ENCODE measurements around the gene TFDP1.

TFDP1 gene

GRCh38 chr13:113651511-113652403 is 67.2 kb downstream of the TFDP1 start:
- DNase-seq (ENCODE audit: low read depth) = no peak

DNA sequence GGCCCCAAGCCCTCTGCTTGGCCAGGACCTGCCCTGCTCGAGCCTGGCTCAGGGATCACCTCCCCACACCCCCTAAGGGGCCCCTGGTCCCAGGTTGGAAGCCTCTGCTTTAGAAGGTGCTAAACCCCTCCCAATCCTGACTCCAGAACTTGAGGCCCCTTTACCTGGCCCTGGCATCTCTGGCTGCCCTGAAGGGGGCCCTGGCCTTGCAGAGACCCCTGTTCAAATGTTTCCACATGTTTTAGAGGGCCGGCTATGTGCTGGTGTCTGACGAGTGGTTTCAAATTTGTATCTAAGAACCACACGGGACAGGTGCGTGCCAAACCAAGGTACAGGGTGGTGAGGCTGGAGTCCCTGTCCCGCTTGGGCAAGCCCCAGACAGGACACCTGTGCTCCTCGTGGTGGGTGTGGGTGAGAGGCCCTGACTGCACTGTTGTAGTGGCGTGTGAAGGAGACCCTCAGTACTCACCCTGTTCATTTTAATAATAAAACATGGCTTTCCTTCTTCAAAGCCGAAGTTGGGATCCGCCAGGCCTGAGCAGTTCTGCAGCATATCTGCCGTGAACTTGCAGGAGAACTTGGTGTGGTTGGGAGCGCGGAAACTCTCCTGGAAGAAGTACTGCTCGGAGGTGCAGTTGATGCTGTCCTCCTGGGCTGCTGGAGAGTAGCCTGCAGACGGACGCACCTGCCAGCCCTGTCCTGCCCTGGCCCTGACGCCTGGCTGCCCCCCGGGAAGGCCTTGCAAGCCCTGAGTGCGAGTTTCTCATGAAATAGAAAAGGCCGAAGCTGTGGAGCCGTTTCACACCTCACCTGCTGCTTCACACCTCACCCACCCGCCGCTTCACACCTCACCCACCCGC is 68.1 kb downstream of the TFDP1 start:
- no peak for DNase-seq (ENCODE audit: low read depth)

DNA sequence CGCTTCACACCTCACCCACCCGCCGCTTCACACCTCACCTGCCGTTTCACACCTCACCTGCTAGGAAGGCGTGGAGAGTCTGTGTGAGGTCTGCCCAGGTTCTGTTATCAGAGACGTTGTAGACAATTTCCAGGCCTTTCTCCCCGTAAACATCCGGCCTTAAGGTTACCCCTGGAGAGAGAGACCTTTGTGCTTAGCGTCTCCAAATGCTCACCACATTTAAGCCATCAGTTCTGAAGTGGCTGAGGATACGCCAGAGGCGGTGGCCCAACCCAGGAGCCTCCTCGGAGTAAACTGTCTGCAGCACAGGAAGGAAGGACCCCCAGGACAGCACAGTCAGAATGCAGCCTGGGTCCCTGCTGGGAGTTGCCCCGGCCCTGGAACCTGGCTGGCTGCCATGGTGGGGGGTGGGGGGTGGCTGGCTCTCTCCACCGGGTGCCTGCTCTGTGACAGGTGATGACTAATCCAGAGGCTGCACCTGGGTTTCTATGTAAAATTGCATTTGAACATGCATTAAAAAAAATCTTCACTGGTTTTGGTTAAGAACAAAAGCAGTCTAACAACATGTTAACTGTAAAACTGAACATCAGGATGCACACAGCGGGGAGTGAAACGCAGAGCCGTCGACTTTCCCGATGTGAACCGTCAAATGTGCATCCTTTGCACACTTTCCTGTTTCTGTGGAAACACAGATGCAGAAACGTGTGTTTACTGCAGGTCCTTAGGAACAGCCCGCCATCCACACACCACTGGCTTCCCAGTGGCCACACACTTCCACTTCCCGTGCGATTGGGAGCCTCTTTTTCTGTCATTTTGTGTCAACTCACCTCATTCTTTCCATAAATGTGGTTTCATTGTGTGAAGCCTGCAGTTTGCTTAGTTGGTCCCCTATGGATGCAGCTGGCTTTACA is 69.0 kb downstream of the TFDP1 start:
- no peak for DNase-seq (ENCODE audit: low read depth)

- DNase-seq (ENCODE audit: low read depth) = no peak
Observed at GRCh38 chr13:113654175-113654560, 69.6 kb downstream of the TFDP1 start.

DNA sequence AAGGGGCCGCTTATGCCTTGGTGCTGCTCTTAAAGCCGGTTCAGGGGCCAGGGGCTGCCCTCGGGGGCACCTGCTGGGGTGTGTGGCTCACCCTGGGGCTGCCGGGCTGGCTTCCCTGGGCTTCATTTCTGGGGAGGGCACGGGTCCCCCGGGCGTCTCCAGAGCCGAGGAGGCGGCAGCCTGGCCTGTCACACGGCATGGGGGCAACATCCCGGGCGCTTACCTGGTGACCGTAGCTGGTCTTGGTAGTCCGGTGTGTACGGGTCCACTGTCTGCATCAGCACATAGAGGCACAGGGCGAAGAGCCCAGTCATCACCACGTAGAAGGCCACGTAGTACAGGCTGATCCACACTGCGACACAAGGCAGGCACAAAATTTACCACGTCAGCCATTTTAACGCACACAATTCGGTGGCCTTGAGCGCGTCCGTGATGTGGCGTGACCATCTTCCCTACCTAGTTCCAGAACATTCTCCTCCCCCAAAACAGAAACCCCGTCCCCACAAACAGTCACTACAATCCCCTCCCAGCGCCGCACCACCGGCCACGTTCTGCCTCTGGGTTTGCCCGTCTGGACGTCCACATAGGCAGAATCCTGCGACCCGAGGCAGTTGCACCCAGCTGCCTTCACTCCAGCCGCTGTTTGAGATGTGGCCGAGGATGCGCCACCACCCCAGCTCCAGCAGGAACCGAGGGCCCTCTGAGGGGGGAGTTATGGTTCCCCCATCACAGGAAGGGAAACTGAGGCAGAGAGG is 70.2 kb downstream of the TFDP1 start:
- no peak for DNase-seq (ENCODE audit: low read depth)

GRCh38 chr13:113655346-113656002 is 70.9 kb downstream of the TFDP1 start:
- DNase-seq (ENCODE audit: low read depth) = no peak

DNA sequence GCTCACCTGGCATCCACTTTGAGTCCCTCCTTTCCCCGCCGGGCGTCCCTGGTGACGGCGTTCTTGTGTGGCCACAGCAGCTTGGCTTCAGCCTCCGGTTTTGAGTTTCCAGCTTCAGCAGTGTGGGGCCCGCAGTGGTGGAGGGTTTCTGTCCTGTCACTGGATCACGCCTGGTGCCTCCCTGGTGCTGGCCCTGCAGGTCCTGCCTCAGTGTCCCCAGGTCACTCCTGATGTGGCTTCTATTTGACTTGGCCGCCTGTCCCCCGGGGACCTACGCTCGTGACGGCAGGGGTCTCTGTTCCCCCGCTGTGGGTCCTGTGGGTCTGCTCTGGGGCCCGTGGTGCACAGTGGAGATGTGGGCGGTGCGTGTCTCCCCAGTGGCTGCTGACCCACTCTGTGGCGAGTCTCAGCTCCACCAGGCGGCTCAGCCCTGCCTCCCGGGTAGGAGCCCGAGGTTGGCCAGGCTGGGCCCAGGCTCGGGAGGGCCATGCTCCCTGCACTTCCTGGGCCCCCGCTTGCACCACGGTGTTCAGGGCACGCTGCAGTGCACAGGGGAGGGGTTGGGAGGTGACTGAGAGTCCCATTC is 71.5 kb downstream of the TFDP1 start:
- no peak for DNase-seq (ENCODE audit: low read depth)

- no peak for DNase-seq (ENCODE audit: low read depth)
Observed at GRCh38 chr13:113656831-113657671, 72.5 kb downstream of the TFDP1 start.

DNA sequence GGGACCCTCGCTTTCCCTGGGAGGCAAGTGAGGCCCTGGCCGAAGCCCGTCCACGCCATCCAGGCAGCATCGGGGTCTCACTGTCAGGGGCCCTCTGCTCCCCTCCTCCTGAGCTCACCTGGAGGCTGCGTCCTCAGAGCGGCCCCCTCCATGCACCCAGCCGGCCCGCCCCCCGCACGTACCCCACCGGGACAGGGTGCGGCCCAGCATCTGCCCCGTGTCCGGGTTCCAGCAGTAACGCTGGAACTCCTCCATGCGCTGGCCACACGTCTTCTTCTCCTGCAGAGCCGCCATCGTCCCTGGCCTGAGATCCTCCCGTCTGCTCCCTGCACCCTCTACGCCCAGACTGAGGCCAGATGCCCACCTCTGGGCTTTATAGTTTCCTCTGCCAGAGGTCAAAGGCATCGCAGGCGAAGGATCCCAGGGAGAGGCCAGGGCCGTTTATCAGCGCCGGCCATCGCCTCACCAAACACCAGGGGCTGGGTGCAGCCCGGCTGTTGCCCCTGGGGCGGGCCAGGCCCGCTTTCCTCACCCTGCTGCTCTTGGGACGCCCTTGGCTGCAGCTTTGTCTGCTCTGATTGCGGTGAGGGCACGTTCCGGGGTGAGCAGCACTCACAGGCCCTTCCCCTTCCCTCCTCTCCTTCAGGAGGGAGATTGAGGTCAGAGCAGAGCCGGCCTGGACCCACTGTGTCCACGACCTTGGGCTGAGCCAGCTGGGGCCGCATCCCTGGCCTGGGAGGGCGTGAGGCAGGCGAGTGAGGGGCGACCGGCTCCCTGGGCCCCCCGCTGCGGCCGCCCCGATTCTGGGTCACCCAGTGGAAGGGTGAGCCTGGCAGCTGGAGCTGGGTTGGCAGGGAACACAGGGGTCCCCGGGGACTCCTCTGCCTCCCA is 73.5 kb downstream of the TFDP1 start, which contains the start of gene ATP4B:
Gene ATP4B (minus strand): TSS at position 348 of the 891 bp plus-strand sequence. CDS start 54 bp downstream, at position 294.
- no peak for DNase-seq (ENCODE audit: low read depth)

- no peak for DNase-seq (ENCODE audit: low read depth)
Observed at GRCh38 chr13:113658836-113659235, 74.3 kb downstream of the TFDP1 start.

DNA sequence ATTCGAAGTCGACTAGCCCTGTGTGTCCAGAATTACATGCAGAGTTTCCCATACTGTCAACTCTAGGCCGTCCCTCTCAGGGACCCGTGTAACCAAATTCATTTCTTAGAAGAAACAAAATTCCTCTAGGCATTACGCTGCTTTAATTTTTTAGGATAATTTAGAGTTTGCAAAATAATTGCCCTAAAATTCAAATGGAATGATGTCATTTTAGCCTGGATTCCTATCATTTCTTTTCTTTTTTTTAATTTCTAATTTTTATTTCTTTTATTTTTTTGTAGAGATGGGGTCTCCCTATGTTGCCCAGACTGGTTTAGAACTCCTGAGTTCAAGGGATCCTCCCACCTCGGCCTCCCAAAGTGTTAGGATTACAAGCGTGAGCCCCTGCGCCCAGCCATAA is 74.8 kb downstream of the TFDP1 start:
- DNase-seq (ENCODE audit: low read depth) = no peak

DNA sequence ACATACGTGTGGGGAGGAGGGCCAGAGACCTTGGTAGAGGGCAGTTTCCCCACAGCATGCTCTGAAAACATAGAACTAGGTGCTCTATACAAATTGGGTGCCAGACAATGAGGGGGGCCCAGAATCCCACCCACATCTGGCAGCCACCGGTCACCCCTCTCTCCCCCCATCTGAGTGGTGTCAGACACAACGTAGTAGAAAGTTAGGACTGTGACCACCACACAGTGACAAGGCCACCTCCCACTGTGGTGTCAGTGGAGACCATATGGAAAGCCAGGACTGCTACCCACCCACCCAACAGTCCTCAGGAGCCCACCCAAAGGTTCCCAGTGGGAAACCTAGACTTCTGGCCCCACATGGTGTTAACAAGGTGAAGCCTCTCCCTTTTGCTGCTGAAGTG is 75.5 kb downstream of the TFDP1 start:
- DNase-seq (ENCODE audit: low read depth) = no peak

GRCh38 chr13:113661509-113661908 is 77.0 kb downstream of the TFDP1 start:
- no peak for DNase-seq (ENCODE audit: low read depth)

DNA sequence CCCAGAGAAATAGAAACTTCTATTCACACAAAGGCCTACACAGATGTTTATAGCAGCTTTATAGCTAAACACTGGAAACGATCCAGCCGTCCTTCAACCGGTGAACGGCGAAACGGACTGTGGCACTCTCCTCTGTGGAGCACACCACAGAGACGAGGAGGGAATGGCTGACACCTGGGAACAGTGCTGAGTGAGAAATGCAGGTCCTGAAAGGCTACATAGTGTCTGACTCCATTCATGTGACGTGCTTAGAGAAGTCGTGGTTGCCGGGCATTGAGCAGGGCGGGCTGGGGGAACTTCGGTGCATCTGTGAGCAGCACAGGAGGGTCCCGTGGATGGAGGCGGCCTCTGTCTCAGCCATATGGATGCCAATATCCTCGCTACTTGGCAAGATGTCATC is 79.4 kb downstream of the TFDP1 start:
- no peak for DNase-seq (ENCODE audit: low read depth)

DNA sequence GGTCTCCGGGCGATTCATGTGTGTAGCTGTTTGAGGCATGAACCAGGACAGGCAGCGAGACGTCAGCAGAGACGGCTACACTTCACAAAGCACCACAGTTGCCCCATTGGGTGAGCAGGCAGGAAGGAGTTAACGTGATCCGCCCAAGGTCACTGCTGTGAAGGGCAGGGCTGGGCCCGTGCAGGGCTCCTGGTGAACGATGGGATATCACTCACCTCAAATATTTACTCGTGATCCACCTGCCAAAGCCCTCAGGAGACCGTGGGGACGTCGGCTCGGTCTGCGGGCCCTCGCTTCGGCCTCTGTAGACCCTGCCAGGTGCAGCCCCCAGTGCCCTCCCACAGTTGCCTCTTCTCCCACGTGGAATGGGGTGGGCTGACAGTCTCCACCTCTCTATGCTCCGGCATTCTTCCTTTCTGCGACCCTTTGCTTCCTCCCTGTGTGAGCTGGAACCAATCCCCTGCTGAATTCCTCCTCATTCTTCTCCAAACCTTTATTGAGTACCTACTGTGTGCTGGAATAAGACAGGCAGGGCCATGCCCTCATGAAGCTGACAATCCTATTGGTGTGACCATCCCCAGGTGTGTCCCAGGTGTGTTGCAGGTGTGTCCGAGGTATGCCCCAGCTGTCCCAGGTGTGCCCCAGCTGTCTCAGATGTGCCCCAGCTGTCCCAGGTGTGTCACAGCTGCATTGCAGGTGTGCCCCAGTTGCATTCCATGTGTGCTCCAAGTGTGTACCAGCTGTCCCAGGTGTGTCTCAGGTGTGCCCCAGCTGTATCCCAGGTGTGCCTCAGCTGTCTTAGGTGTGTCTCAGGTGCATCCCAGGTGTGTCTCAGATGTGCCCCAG is 80.4 kb downstream of the TFDP1 start:
- no peak for DNase-seq (ENCODE audit: low read depth)

DNA sequence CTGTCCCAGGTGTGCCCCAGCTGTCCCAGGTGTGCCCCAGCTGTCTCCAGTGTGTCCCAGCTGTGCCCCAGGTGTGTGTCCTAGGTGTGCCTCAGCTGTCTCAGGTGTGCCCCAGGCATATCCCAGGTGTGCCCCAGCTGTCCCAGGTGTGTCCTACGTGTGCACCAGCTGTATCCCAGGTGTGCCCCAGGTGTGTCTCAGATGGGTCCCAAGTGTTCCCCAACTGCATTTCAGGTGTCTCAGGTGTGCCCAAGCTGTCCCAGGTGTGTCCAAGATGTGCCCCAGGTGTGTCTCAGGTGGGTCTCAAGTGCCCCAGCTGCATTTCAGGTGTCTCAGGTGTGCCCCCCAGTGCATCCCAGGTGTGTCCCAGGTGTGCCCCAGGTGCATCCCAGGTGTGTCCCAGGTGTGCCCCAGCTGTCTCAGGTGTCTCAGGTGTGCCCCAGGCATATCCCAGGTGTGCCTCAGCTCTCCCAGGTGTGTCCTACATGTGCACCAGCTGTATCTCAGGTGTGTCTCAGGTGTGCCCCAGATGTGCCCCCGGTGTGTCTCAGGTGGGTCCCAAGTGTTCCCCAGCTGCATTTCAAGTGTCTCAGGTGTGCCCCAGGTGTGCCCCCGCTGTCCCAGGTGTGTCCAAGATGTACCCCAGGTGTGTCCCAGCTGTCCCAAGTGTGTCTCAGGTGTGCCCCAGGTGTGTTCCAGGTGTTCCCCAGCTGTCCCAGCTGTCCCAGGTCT is 81.2 kb downstream of the TFDP1 start:
- no peak for DNase-seq (ENCODE audit: low read depth)

GRCh38 chr13:113666329-113666670 is 81.7 kb downstream of the TFDP1 start:
- DNase-seq (ENCODE audit: low read depth) = no peak
